Pancreas (tissue), 10 donors: Measurements from ENCODE around the gene MSGN1. TPM values are rescaled to one million over a fixed set of nuclear protein-coding genes. Genes with fewer than 3 reads are reported as not detected.

Experiments used
- ATAC-seq, 4 donors: fragments of 200-7000 bp; cut with Tn5 transposase; one replicate each; pipeline versions ENCODE4 v1.8.0 to v1.9.1; 2020; ENCODE audit warnings: mild to moderate bottlenecking in 4 of 4, moderate library complexity in 4 of 4
- DNase-seq, 6 donors: peaks; one replicate each; pipeline ENCODE4 v3.0.0-alpha.2; 2020
- FAIRE-seq: peaks from 2 replicates; lab custom pipeline; 2012; peaks lifted over from hg19 to GRCh38; lab: Jason Lieb, UNC
- H3K27ac ChIP-seq, 4 donors: fragments of 200-600 bp; sonication (generic); 1 replicate in 3 of 4; 2 replicates in 1 of 4; pipeline versions ENCODE4 v1.5.0 to v1.8.0; 2020
- H3K27me3 ChIP-seq, 4 donors: fragments of 200-600 bp; one replicate each; pipeline ENCODE4 v1.8.0; 2021
- H3K36me3 ChIP-seq, 3 donors: fragments of 200-600 bp; sonication (generic) in 1 of 3; one replicate each; pipeline versions ENCODE4 v1.5.0 to v1.8.0; 2020 to 2021
- H3K4me1 ChIP-seq, 3 donors: fragments of 200-600 bp; one replicate each; pipeline ENCODE4 v1.8.0; 2021
- H3K4me3 ChIP-seq, 4 donors: fragments of 200-600 bp; sonication (generic) in 2 of 4; one replicate each; pipeline versions ENCODE4 v1.5.0 to v1.8.0; 2020 to 2021
- H3K9me3 ChIP-seq, 4 donors: fragments of 200-600 bp; one replicate each; pipeline ENCODE4 v1.8.0; 2021
- WGBS, 2 donors: extraction: QIAGEN DNeasy Blood & Tissue Kit; methylation state at CpG; one replicate each; pipeline ENCODE4 v1.1.7; 2013; 5-methylcytosine and 5-hydroxymethylcytosine counted together
- intact Hi-C, 3 donors: fragments of 100-400 bp; cut with DNase I; formaldehyde crosslinking; loops; one replicate each; pipeline versions ENCODE4 v1.11.1 to v1.14.2; 2022
- polyA plus RNA-seq, 2 donors: library from polyadenylated mRNA; stranded (reverse); fragments of 200-250 nt; gene quantifications; one replicate each; pipeline ENCODE4 v1.2.3, GENCODE V29; 2013
- total RNA-seq, 6 donors: library from RNA; stranded (reverse); fragmentation: NEBNext Ultra II Directional in 4 of 6; extraction: Animal tissue kit (Norgen Biotek cat#: 25700) in 4 of 6; gene quantifications; one replicate each; pipeline versions ENCODE4 v1.2.1 to v1.2.4, GENCODE V29; 2021 to 2023
- TF ChIP-seq, protein P1 (sequence below), 4 donors: fragments of 200-600 bp; sonication (generic) in 3 of 4; IDR thresholded peaks; one replicate each; pipeline versions ENCODE4 v1.5.0 to v1.8.0; 2021; ENCODE audit warnings: antibody characterized with exemption in 4 of 4
- donor health status: healthy with polysubstance abuse.
- donor health status: DM: no; HTN: no; CAD: no; lungs with moderate emphysema.
- donor health status: DM: no; HTN: no; CAD: no.
- donor health status: control.
- donor health status: control.
- donor health status: Bipolar disorder and iron deficiency.
- donor health status: DM: yes; HTN: yes; CAD: no.
- donor health status: DM: no; HTN: no; CAD: no.
- donor health status: DM: no; HTN: no; CAD: no.
- donor health status: DM: yes; HTN: yes; CAD: no.

Gene MSGN1
- total and polyA plus RNA-seq, 8 donors = not detected

DNA sequence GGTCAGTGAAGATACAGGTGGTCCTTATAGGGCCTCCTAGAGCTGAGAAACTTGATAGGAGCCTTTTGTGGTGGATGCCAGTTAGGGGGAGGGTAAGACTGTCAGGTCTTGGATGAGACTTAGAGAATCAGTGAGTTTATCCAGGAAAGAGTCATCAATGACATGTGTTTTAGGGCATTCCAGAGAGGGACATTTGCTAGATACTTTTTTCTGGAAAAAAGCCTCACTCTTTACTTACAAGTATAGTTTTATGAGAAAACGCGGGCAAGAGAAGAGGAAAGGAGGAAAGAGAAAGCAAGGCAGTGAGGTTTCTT is 24.5 kb upstream of the MSGN1 start:
- Histone ChIP-seq H3K4me1 (no peaks in the 10 kb centered on the region), H3K9me3 (no peaks in the 10 kb centered on the region), H3K27me3 (no peaks in the 10 kb centered on the region), H3K4me3 (no peak overlapping the region), H3K36me3 (no peaks in the 10 kb centered on the region), H3K27ac (no peak overlapping the region)
- DNase-seq = no peak
- FAIRE-seq = no peak
- TF ChIP-seq, protein P1, sequence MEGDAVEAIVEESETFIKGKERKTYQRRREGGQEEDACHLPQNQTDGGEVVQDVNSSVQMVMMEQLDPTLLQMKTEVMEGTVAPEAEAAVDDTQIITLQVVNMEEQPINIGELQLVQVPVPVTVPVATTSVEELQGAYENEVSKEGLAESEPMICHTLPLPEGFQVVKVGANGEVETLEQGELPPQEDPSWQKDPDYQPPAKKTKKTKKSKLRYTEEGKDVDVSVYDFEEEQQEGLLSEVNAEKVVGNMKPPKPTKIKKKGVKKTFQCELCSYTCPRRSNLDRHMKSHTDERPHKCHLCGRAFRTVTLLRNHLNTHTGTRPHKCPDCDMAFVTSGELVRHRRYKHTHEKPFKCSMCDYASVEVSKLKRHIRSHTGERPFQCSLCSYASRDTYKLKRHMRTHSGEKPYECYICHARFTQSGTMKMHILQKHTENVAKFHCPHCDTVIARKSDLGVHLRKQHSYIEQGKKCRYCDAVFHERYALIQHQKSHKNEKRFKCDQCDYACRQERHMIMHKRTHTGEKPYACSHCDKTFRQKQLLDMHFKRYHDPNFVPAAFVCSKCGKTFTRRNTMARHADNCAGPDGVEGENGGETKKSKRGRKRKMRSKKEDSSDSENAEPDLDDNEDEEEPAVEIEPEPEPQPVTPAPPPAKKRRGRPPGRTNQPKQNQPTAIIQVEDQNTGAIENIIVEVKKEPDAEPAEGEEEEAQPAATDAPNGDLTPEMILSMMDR (IDR thresholded peaks at IDR 0.05) = no peak
- intact Hi-C loops = no loop called here
- no peak for ATAC-seq
- WGBS, 2 donors = 80 to 89% methylated on average over 2 of the region's 2 CpGs

DNA sequence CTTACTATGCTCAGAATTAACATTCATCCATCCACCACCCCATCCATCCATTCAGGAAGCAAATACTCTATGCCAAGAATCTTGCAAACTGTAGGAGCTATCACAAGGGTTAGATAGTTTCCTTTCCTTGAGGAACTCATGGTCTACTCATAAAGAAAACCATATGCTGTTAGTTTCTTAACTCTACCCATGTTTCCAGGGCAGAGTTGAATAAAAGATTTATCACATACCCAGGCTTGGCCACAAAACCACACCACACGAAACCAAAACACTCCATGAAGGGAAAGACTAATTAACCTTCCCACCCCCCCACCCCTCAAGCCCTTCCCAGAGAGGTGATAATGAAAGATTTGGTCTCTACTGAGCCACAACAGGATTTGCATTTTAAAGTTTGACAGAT is 23.7 kb upstream of the MSGN1 start:
- ATAC-seq (no peak), DNase-seq (no peak), FAIRE-seq (no peak)
- Histone ChIP-seq H3K27me3 (no peaks in the 10 kb centered on the region), H3K36me3 (no peaks in the 10 kb centered on the region), H3K27ac (no peak overlapping the region), H3K4me3 (no peak overlapping the region), H3K9me3 (no peaks in the 10 kb centered on the region), H3K4me1 (no peaks in the 10 kb centered on the region)
- TF ChIP-seq, protein P1 (IDR thresholded peaks at IDR 0.05) = no peak
- 58 to 76% methylated on average over 1 of the region's 1 CpG for WGBS, 2 donors
- intact Hi-C loops = no loop called here

DNA sequence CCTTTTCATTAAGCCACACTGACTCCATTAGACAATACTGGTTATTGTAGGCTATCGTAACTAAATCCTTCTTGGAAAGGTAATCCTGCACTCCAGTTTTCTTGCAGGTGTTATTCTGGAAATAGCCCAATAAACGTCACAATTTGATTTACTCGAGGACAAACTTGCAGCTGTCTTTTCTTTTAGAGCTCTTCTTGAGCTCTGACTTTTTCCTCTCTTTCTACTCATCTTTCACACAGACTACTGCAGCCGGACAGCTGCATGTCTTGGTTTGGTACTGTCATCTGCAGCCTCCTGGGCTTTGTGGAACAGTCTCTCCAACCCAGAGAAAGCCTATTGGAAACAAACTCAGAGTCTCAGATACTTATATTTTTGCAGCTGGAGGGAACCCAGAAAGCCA is 23.0 kb upstream of the MSGN1 start:
- ATAC-seq (no peak), DNase-seq (no peak), FAIRE-seq (no peak)
- Histone ChIP-seq H3K9me3 (no peaks in the 10 kb centered on the region), H3K36me3 (no peaks in the 10 kb centered on the region), H3K27me3 (no peaks in the 10 kb centered on the region), H3K4me1 (no peaks in the 10 kb centered on the region), H3K4me3 (no peak overlapping the region), H3K27ac (no peak overlapping the region)
- intact Hi-C loops = no loop called here
- TF ChIP-seq, protein P1 (IDR thresholded peaks at IDR 0.05) = no peak
- 36 to 46% methylated on average over 4 of the region's 4 CpGs for WGBS, 2 donors

DNA sequence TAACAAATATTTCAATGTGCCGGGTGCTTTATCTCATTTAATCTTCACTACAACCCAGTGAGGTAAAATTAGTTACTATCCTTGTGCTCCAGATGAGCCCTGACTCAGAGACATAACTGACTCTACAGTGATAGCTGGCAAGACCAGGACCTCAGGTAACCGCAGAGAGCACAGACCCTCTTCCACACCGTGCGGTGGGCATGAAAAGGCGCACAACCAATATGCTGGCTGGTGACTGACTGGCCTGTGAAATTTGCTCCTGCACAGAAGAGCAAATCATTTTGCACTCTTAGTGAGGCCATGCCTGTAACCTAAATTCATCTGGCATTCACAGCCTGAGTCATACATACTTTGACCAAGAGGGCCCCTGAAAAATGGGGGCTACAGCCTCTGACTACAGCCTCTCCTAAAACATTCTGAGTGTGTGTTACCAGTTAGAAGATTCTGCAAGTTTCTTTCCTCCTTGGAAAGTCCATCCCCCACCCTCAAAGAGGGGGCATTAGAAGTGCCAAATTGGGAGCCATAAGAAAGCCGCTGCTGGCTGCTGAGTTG is 22.4 kb upstream of the MSGN1 start:
- TF ChIP-seq, protein P1 (IDR thresholded peaks at IDR 0.05) = no peak
- FAIRE-seq (no peak), DNase-seq (no peak), ATAC-seq (no peak)
- WGBS, 2 donors = 84 to 85% methylated on average over 6 of the region's 6 CpGs
- no peak overlapping the region for H3K27ac ChIP-seq
- no peaks in the 10 kb centered on the region for H3K36me3 ChIP-seq
- no peaks in the 10 kb centered on the region for H3K27me3 ChIP-seq
- no peak overlapping the region for H3K4me3 ChIP-seq
- no peaks in the 10 kb centered on the region for H3K4me1 ChIP-seq
- intact Hi-C loops = no loop called here
- H3K9me3 ChIP-seq = no peaks in the 10 kb centered on the region

DNA sequence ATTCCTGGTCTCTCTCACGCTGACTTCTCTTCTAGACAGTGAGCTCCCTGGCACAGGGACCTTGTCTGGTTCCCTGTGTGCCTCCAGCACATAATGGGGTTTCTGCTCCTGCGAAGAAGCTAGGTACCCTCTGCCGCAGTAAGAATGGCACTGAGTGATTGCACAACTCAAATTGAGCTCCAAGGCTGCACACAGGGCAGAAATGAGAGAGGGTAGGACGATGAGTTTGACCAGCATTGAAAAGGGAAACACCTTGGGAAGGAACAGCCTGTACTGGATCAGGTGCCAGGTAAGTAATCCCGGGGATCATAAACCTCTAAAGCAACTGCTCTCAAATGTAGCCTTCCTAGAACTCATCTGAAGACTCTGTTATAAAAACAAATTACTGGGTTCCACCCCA is 21.0 kb upstream of the MSGN1 start:
- intact Hi-C loops = no loop called here
- Histone ChIP-seq H3K4me3 (no peak overlapping the region), H3K9me3 (no peaks in the 10 kb centered on the region), H3K36me3 (no peaks in the 10 kb centered on the region), H3K27me3 (no peaks in the 10 kb centered on the region), H3K27ac (no peak overlapping the region), H3K4me1 (no peaks in the 10 kb centered on the region)
- WGBS, 2 donors = 64 to 79% methylated on average over 5 of the region's 5 CpGs
- DNase-seq = no peak
- FAIRE-seq = no peak
- TF ChIP-seq, protein P1 (IDR thresholded peaks at IDR 0.05) = no peak
- ATAC-seq = no peak
